B cell (primary cell): ENCODE results near the gene CCKAR. TPM values are rescaled to one million over a fixed set of nuclear protein-coding genes. Genes with fewer than 3 reads are reported as not detected.

ENCODE experiments used
- ATAC-seq: fragments of 200-7000 bp; cut with Tn5 transposase; one replicate; pipeline ENCODE4 v1.10.0; 2021; ENCODE audit warnings: low read depth, mild to moderate bottlenecking, moderate number of reproducible peaks, moderate library complexity
- CTCF ChIA-PET: fragments of 350-600 bp; sonication (Branson Sonifier 250); formaldehyde crosslinking; loops from one replicate; lab custom pipeline; 2021; ENCODE audit warnings: antibody characterized with exemption, inconsistent platforms; lab: Charles Lee
- POLR2A ChIA-PET: fragments of 350-600 bp; sonication (Branson Sonifier 250); formaldehyde crosslinking; loops from one replicate; lab custom pipeline; 2021; ENCODE audit warnings: antibody characterized with exemption; lab: Charles Lee
- DNase-seq: peaks from one replicate; pipeline ENCODE4 v3.0.0; 2013
- H2AFZ ChIP-seq: 2 replicates; pipeline ENCODE4 v1.6.1; 2012; ENCODE audit warnings: mild to moderate bottlenecking, low read depth, low read length; ENCODE audit not compliant: insufficient read depth, poor library complexity, severe bottlenecking
- H3K27ac ChIP-seq, 2 donors: 1 replicate in 1 of 2; 2 replicates in 1 of 2; pipeline ENCODE4 v1.5.1; 2012 to 2013; ENCODE audit warnings: low read length in 2 of 2, mild to moderate bottlenecking in 2 of 2, moderate library complexity in 1 of 2
- H3K27me3 ChIP-seq, 4 experiments: fragments of 200-600 bp in 1 of 4; sonication (generic) in 1 of 4; replicated peaks in 1 of 4; 1 replicate in 2 of 4; 2 replicates in 2 of 4; pipeline versions ENCODE4 v1.6.1 to v1.7.0; 2013 to 2016; ENCODE audit warnings: low read length in 3 of 4, mild to moderate bottlenecking in 2 of 4, mixed read lengths in 1 of 4, moderate library complexity in 1 of 4; ENCODE audit not compliant: insufficient read depth in 4 of 4, control insufficient read depth in 3 of 4; ENCODE audit errors: control extremely low read depth in 1 of 4
- H3K36me3 ChIP-seq, 2 experiments: replicated peaks in 1 of 2; 1 replicate in 1 of 2; 2 replicates in 1 of 2; pipeline versions ENCODE4 v1.6.1 to v1.7.1; 2013; ENCODE audit warnings: low read length in 1 of 2; ENCODE audit not compliant: insufficient read depth in 2 of 2, control insufficient read depth in 1 of 2; ENCODE audit errors: control extremely low read depth in 1 of 2, extremely low read depth in 1 of 2
- H3K4me1 ChIP-seq, 2 donors: fragments of 200-600 bp in 1 of 2; sonication (generic) in 1 of 2; 1 replicate in 1 of 2; 2 replicates in 1 of 2; pipeline versions ENCODE4 v1.5.1 to v1.6.1; 2013 to 2017; ENCODE audit warnings: low read length in 2 of 2; ENCODE audit not compliant: control insufficient read depth in 2 of 2, insufficient read depth in 2 of 2
- H3K4me2 ChIP-seq: replicated peaks from 2 replicates; pipeline ENCODE3; 2012; ENCODE audit warnings: mild to moderate bottlenecking, low read depth, low read length; ENCODE audit not compliant: poor library complexity, severe bottlenecking
- H3K4me3 ChIP-seq, 5 experiments: fragments of 200-600 bp in 1 of 5; sonication (generic) in 1 of 5; 1 replicate in 3 of 5; 2 replicates in 2 of 5; pipeline versions ENCODE4 v1.5.1 to v1.7.0; 2011 to 2016; ENCODE audit warnings: low read length in 4 of 5, mild to moderate bottlenecking in 4 of 5, low read depth in 2 of 5, control low read depth in 1 of 5, moderate library complexity in 1 of 5; ENCODE audit not compliant: insufficient read depth in 1 of 5; ENCODE audit errors: control extremely low read depth in 1 of 5, extremely low read depth in 1 of 5
- H3K79me2 ChIP-seq: fragments of 200-600 bp; sonication (generic); one replicate; pipeline ENCODE4 v1.6.0; 2016; ENCODE audit warnings: low read length; ENCODE audit not compliant: control insufficient read depth, insufficient read depth
- H3K9ac ChIP-seq: fragments of 200-600 bp; sonication (generic); 2 replicates; pipeline ENCODE4 v1.6.1; 2017; ENCODE audit warnings: mild to moderate bottlenecking, low read length, moderate library complexity
- H3K9me3 ChIP-seq, 3 donors: one replicate each; pipeline versions ENCODE4 v1.6.1 to v1.7.1; 2013; ENCODE audit warnings: low read length in 2 of 3; ENCODE audit not compliant: control insufficient read depth in 2 of 3, insufficient read depth in 1 of 3; ENCODE audit errors: control extremely low read depth in 1 of 3
- H4K20me1 ChIP-seq: 2 replicates; pipeline ENCODE4 v1.6.0; 2012; ENCODE audit warnings: mild to moderate bottlenecking, low read length; ENCODE audit not compliant: insufficient read depth, control insufficient read depth, poor library complexity, severe bottlenecking
- H3K27ac Mint-ChIP-seq: one replicate; pipeline ENCODE4 v1.8.0; 2021; ENCODE audit warnings: mixed read lengths
- H3K27me3 Mint-ChIP-seq: one replicate; pipeline ENCODE4 v1.8.0; 2021; ENCODE audit warnings: mixed read lengths
- H3K4me1 Mint-ChIP-seq: one replicate; pipeline ENCODE4 v1.8.0; 2021; ENCODE audit warnings: mixed read lengths
- H3K4me3 Mint-ChIP-seq: one replicate; pipeline ENCODE4 v1.8.0; 2021; ENCODE audit warnings: mixed read lengths
- H3K9me3 Mint-ChIP-seq: one replicate; pipeline ENCODE4 v1.8.0; 2022; ENCODE audit warnings: mixed read lengths; ENCODE audit not compliant: insufficient read depth
- EZH2 ChIP-seq: IDR thresholded peaks from 2 replicates; pipeline ENCODE4 v1.6.1; 2012; ENCODE audit warnings: borderline replicate concordance, low read depth, mild to moderate bottlenecking, moderate library complexity, low read length; ENCODE audit not compliant: insufficient read depth, poor library complexity, severe bottlenecking
- WGBS: methylation state at CpG from one replicate; pipeline ENCODE4 v1.1.5; 2013; ENCODE audit warnings: missing lambda C conversion rate; ENCODE audit not compliant: insufficient coverage; 5-methylcytosine and 5-hydroxymethylcytosine counted together
- intact Hi-C: fragments of 100-400 bp; cut with micrococcal nuclease; formaldehyde crosslinking; loops from one replicate; pipeline ENCODE4 v1.10.0; 2022
- polyA plus RNA-seq: library from polyadenylated mRNA; depleted of rRNA; stranded (reverse); fragments of >200 nt; gene quantifications from 2 replicates; pipeline ENCODE4 v1.2.3, GENCODE V29; 2012
- total RNA-seq, 2 donors: library from RNA; stranded (reverse); fragments of 120-200 nt in 1 of 2; gene quantifications; 1 replicate in 1 of 2; 2 replicates in 1 of 2; pipeline versions ENCODE4 v1.2.3 to v1.2.4, GENCODE V29; 2013 to 2022
- TF ChIP-seq, protein P1 (sequence below): fragments of 200-600 bp; IDR thresholded peaks from one replicate; pipeline ENCODE4 v1.8.0; 2022; ENCODE audit warnings: antibody characterized with exemption, mild to moderate bottlenecking

CCKAR gene
- total and polyA plus RNA-seq, 2 donors (not counting 1 experiment from before 2014, with no cell fraction given): not detected

DNA sequence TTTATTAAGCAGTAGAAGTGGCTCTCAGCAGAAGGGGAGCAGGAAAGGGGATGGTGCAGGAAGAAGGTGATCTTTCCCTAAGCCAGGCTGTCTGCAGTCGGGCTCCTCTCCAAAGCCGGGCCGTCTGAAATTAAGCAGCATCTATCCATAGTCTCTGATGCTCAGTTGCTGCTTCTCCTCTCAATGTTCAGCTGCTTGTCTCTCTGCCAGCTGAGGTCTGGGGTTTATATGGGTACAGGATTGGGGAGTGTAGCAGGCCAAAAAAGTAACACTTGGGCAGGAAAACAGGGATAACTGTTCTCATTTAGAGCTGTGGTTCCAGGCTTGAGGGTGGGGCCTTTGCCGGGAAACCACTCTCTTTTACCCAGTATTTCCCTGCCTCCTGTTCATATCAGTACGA lies 39.2 kb upstream of the CCKAR start:
- WGBS: 100% methylated on average over 1 of the region's 5 CpGs
- POLR2A ChIA-PET: no interaction called here
- no peak for ATAC-seq

DNA sequence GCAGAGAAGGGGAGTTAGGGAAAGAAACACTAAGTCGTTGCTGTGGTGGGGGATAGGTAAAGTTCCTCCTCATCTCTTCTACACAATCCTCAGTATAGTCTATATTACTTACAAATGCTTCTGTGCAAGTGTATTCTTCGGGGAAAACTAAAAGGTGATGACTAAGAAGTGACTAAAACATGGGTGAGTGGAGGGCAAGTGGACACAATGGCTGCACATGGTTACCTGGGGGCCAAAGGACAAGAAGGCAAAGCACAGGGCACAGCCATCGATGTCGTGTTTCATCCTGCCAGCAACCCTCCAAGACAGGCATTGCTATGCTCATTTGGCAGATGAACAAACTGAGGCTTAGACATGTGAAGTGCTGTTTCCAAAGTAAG lies 35.5 kb upstream of the CCKAR start:
- no peak for ATAC-seq
- Histone ChIP-seq H3K27me3 (peaks cover 0 to 10% (median 0%) of the 10 kb centered on the region in 4 experiments), H3K79me2 (no peaks in the 10 kb centered on the region), H3K9me3 (peaks cover 0 to 7% (median 0%) of the 10 kb centered on the region in 3 donors), H3K27ac (no peak overlapping the region), H3K36me3 (no peaks in the 10 kb centered on the region), H3K4me1 (no peaks in the 10 kb centered on the region), H4K20me1 (no peaks in the 10 kb centered on the region), H3K4me3 (no peak overlapping the region), H3K9ac (no peak overlapping the region), H2AFZ (no peak overlapping the region), H3K4me2 (no peak overlapping the region)
- H3K27me3 Mint-ChIP-seq: peaks cover 23% of the 10 kb centered on the region
- ChIA-PET CTCF (no interaction called here), POLR2A (no interaction called here)
- no peak for TF ChIP-seq EZH2
- TF ChIP-seq, protein P1, sequence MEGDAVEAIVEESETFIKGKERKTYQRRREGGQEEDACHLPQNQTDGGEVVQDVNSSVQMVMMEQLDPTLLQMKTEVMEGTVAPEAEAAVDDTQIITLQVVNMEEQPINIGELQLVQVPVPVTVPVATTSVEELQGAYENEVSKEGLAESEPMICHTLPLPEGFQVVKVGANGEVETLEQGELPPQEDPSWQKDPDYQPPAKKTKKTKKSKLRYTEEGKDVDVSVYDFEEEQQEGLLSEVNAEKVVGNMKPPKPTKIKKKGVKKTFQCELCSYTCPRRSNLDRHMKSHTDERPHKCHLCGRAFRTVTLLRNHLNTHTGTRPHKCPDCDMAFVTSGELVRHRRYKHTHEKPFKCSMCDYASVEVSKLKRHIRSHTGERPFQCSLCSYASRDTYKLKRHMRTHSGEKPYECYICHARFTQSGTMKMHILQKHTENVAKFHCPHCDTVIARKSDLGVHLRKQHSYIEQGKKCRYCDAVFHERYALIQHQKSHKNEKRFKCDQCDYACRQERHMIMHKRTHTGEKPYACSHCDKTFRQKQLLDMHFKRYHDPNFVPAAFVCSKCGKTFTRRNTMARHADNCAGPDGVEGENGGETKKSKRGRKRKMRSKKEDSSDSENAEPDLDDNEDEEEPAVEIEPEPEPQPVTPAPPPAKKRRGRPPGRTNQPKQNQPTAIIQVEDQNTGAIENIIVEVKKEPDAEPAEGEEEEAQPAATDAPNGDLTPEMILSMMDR: no peak
- no peak for DNase-seq
- H3K27ac Mint-ChIP-seq: no peak overlapping the region
- no peaks in the 10 kb centered on the region for H3K4me1 Mint-ChIP-seq
- no peaks in the 10 kb centered on the region for H3K9me3 Mint-ChIP-seq
- 88% methylated on average over 3 of the region's 4 CpGs for WGBS
- H3K4me3 Mint-ChIP-seq: no peak overlapping the region
- intact Hi-C loops: no loop called here

More for the DNA sequence above, 39.2 kb upstream of the CCKAR start:
- H3K9ac ChIP-seq: no peak overlapping the region
- Mint-ChIP-seq H3K4me3 (no peak overlapping the region), H3K27ac (no peak overlapping the region), H3K4me1 (no peaks in the 10 kb centered on the region), H3K9me3 (no peaks in the 10 kb centered on the region), H3K27me3 (no peaks in the 10 kb centered on the region)
- peaks cover 0 to 4% (median 0%) of the 10 kb centered on the region in 4 experiments for H3K27me3 ChIP-seq
- H2AFZ ChIP-seq: no peak overlapping the region
- no peaks in the 10 kb centered on the region for H3K79me2 ChIP-seq
- no peak overlapping the region for H3K4me2 ChIP-seq
- no peak overlapping the region for H3K27ac ChIP-seq
- CTCF ChIA-PET: no interaction called here
- intact Hi-C loops: no loop called here
- H4K20me1 ChIP-seq: no peaks in the 10 kb centered on the region
- H3K9me3 ChIP-seq: peaks cover 0 to 10% (median 0%) of the 10 kb centered on the region in 3 donors
- H3K36me3 ChIP-seq: no peaks in the 10 kb centered on the region
- DNase-seq: no peak
- H3K4me3 ChIP-seq: no peak overlapping the region
- H3K4me1 ChIP-seq: no peaks in the 10 kb centered on the region
- TF ChIP-seq, protein P1: no peak
- TF ChIP-seq EZH2: no peak
